Neutrophil (primary cell): ENCODE results near the gene CXCL8.

Experiments
- H3K27ac ChIP-seq: fragments of 200-600 bp; sonication (generic); 2 replicates; pipeline ENCODE4 v1.5.1; 2016; ENCODE audit warnings: mild to moderate bottlenecking, moderate library complexity
- H3K27me3 ChIP-seq: fragments of 200-600 bp; sonication (generic); 2 replicates; pipeline ENCODE4 v1.6.0; 2016; ENCODE audit warnings: mild to moderate bottlenecking
- H3K36me3 ChIP-seq: fragments of 200-600 bp; sonication (generic); 2 replicates; pipeline ENCODE4 v1.5.1; 2017
- H3K4me1 ChIP-seq, 2 experiments: fragments of 200-600 bp in 1 of 2; sonication (generic) in 1 of 2; 1 replicate in 1 of 2; 2 replicates in 1 of 2; pipeline versions ENCODE4 v1.5.1 to v1.6.1; 2013 to 2016; ENCODE audit warnings: low read depth in 1 of 2, low read length in 1 of 2, mild to moderate bottlenecking in 1 of 2, moderate library complexity in 1 of 2; ENCODE audit not compliant: control insufficient read depth in 1 of 2, insufficient read depth in 1 of 2
- H3K4me3 ChIP-seq, 2 experiments: fragments of 200-600 bp in 1 of 2; sonication (generic) in 1 of 2; 1 replicate in 1 of 2; 2 replicates in 1 of 2; pipeline ENCODE4 v1.5.1; 2013 to 2016; ENCODE audit warnings: low read depth in 1 of 2, low read length in 1 of 2, mild to moderate bottlenecking in 1 of 2, moderate library complexity in 1 of 2
- H3K9me3 ChIP-seq: fragments of 200-600 bp; sonication (generic); 2 replicates; pipeline ENCODE4 v1.5.1; 2016
- TF ChIP-seq, protein P1 (sequence below): fragments of 200-600 bp; sonication (generic); IDR thresholded peaks from 2 replicates; pipeline ENCODE4 v1.5.1; 2016; ENCODE audit warnings: antibody characterized with exemption

The CXCL8 gene

DNA sequence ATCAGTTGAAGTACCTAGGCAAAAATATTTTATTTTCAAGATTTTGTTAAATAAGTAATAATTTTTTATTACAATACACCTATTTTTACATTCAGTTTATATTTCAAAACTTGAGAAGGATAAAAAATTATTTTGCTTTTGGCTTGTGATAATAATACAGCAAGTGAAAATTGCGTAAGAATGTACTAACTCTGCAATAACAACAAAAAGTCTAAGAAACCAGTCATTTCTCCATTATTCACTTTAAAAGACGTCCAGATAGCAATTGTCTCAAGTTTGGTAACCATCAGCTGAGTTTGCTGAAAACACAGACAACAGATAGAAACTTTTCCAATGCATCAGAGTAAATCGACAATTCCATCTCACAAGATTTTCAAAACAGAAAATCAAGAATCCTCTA lies 12.1 kb downstream of the CXCL8 start:
- Histone ChIP-seq H3K27ac (no peak overlapping the region), H3K27me3 (no peaks in the 10 kb centered on the region), H3K36me3 (no peaks in the 10 kb centered on the region), H3K4me1 (no peaks in the 10 kb centered on the region), H3K4me3 (no peak overlapping the region), H3K9me3 (no peaks in the 10 kb centered on the region)
- TF ChIP-seq, protein P1, sequence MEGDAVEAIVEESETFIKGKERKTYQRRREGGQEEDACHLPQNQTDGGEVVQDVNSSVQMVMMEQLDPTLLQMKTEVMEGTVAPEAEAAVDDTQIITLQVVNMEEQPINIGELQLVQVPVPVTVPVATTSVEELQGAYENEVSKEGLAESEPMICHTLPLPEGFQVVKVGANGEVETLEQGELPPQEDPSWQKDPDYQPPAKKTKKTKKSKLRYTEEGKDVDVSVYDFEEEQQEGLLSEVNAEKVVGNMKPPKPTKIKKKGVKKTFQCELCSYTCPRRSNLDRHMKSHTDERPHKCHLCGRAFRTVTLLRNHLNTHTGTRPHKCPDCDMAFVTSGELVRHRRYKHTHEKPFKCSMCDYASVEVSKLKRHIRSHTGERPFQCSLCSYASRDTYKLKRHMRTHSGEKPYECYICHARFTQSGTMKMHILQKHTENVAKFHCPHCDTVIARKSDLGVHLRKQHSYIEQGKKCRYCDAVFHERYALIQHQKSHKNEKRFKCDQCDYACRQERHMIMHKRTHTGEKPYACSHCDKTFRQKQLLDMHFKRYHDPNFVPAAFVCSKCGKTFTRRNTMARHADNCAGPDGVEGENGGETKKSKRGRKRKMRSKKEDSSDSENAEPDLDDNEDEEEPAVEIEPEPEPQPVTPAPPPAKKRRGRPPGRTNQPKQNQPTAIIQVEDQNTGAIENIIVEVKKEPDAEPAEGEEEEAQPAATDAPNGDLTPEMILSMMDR, result no peak

DNA sequence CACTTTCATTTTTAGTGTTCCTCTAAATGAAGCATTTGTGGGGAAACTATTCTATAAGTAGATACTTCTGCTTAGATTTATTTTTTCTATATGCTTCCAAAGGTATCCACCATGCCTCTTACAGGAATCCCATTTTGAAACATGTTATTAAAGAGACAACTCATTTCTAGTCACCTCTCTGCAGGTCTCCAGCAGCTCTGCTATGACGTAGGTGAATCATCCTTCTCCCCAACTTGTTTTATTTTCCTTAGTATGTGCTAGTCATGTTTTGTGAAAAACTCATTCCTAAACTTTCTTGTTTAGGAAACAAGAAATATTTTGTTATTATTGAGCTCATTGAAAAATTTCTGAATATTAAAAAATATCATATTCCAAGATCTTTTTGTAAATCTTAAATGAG lies 12.8 kb downstream of the CXCL8 start:
- no peaks in the 10 kb centered on the region for H3K9me3 ChIP-seq
- H3K4me3 ChIP-seq, result no peak overlapping the region
- no peaks in the 10 kb centered on the region for H3K27me3 ChIP-seq
- H3K36me3 ChIP-seq, result no peaks in the 10 kb centered on the region
- H3K27ac ChIP-seq, result peak overlapping the region; percentile 7
- TF ChIP-seq, protein P1, result no peak
- H3K4me1 ChIP-seq, result no peaks in the 10 kb centered on the region

- Histone ChIP-seq H3K9me3 (no peaks in the 10 kb centered on the region), H3K36me3 (no peaks in the 10 kb centered on the region), H3K27me3 (no peaks in the 10 kb centered on the region), H3K4me1 (peaks cover 8 to 9% of the 10 kb centered on the region in 2 experiments), H3K27ac (no peak overlapping the region), H3K4me3 (no peak overlapping the region)
- TF ChIP-seq, protein P1, result no peak
Observed at GRCh38 chr4:73754934-73755333, 14.6 kb downstream of the CXCL8 start.

- TF ChIP-seq, protein P1, result no peak
- H3K9me3 ChIP-seq, result no peaks in the 10 kb centered on the region
- H3K4me3 ChIP-seq, result no peak overlapping the region
- peaks cover 47 to 48% of the 10 kb centered on the region in 2 experiments for H3K4me1 ChIP-seq
- H3K36me3 ChIP-seq, result no peaks in the 10 kb centered on the region
- no peaks in the 10 kb centered on the region for H3K27me3 ChIP-seq
- peak overlapping the region; percentile 83 for H3K27ac ChIP-seq
Observed at GRCh38 chr4:73759357-73759756, 19.0 kb downstream of the CXCL8 start.

DNA sequence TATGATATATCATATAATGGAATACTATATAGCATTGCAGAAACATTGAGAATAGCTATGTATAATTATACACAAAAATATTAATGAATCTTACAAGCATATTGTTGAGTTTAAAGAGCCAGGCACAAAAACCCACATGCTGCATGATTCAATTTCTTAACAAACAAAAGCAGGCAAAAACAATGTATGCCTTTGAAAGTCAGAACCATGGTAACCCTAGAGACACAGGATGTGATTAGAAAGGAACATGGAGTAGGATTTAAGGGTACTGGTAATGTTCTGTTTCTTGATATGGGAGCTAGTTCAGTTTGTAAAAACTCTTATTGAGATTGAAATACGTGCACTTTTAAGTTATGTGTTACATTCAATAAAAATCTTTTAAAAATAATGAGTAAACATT lies 21.5 kb downstream of the CXCL8 start:
- H3K9me3 ChIP-seq, result no peaks in the 10 kb centered on the region
- peak overlapping the region; percentile 83 for H3K27ac ChIP-seq
- H3K4me1 ChIP-seq, result peaks cover 47 to 48% of the 10 kb centered on the region in 2 experiments
- TF ChIP-seq, protein P1, result no peak
- no peaks in the 10 kb centered on the region for H3K36me3 ChIP-seq
- peak overlapping the region in 1 of 2 experiments; percentile 13 for H3K4me3 ChIP-seq
- H3K27me3 ChIP-seq, result no peaks in the 10 kb centered on the region

DNA sequence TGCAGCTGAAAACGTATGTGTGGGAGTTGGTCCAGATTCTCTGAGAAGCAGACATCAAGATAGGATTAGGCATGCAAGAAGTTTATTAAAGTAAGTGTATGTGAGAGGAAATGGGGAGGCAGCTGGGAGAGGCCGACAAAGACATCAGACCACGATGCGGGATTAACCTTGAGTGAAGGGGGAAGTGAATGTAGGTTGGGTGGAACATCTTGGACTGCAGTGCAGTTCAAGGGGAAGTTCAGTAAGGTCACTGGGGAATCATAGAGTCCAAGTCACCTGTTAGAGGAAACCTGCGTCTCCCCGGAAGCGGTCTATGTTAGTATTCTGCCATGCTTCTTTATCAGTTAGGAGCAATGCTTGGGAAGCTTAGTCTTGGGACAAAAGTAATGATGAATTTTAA lies 22.0 kb downstream of the CXCL8 start:
- Histone ChIP-seq H3K27ac (peak overlapping the region; percentile 83), H3K27me3 (no peaks in the 10 kb centered on the region), H3K4me3 (peak overlapping the region; percentile 6 to 13), H3K36me3 (no peaks in the 10 kb centered on the region), H3K9me3 (no peaks in the 10 kb centered on the region), H3K4me1 (peaks cover 47 to 48% of the 10 kb centered on the region in 2 experiments)
- TF ChIP-seq, protein P1, result no peak
